Keratinocyte (primary cell): Measurements from ENCODE around the gene FSTL5. TPM values are rescaled to one million over a fixed set of nuclear protein-coding genes. Genes with fewer than 3 reads are reported as not detected.

ENCODE experiments used
- DNase-seq: peaks from one replicate; pipeline ENCODE4 v3.0.0-alpha.2; 2011; ENCODE audit warnings: low read depth, missing footprints, low spot score
- FAIRE-seq: peaks from 2 replicates; lab custom pipeline; 2011; peaks lifted over from hg19 to GRCh38; lab: Jason Lieb, UNC
- H2AFZ ChIP-seq: 2 replicates; pipeline ENCODE4 v1.6.0; 2012; ENCODE audit warnings: low read length, control low read depth, inconsistent platforms; ENCODE audit not compliant: control insufficient read depth
- H3K27ac ChIP-seq: 2 replicates; pipeline ENCODE4 v1.5.1; 2011; ENCODE audit warnings: low read length; ENCODE audit not compliant: control insufficient read depth, insufficient read depth
- H3K27me3 ChIP-seq: 3 replicates; pipeline ENCODE4 v1.6.0; 2011; ENCODE audit warnings: low read length; ENCODE audit not compliant: control insufficient read depth, insufficient read depth; ENCODE audit errors: extremely low read depth
- H3K36me3 ChIP-seq, 2 experiments: 2 replicates in 1 of 2; 3 replicates in 1 of 2; pipeline ENCODE4 v1.5.1; 2011; ENCODE audit warnings: low read length in 2 of 2, mild to moderate bottlenecking in 1 of 2; ENCODE audit not compliant: control insufficient read depth in 2 of 2, insufficient read depth in 2 of 2; ENCODE audit errors: extremely low read depth in 1 of 2
- H3K4me1 ChIP-seq: 3 replicates; pipeline ENCODE4 v1.5.1; 2011; ENCODE audit warnings: low read length; ENCODE audit not compliant: control insufficient read depth, insufficient read depth; ENCODE audit errors: extremely low read depth
- H3K4me2 ChIP-seq: 3 replicates; pipeline ENCODE4 v1.6.0; 2011; ENCODE audit warnings: low read depth, low read length; ENCODE audit not compliant: control insufficient read depth, insufficient read depth; ENCODE audit errors: extremely low read depth
- H3K4me3 ChIP-seq, 3 experiments: fragments of 200-600 bp in 1 of 3; sonication (generic) in 1 of 3; 2 replicates in 2 of 3; 3 replicates in 1 of 3; pipeline ENCODE4 v1.5.1; 2011 to 2016; ENCODE audit warnings: low read length in 3 of 3, mild to moderate bottlenecking in 3 of 3, control low read depth in 2 of 3, inconsistent platforms in 1 of 3, low read depth in 1 of 3, mixed read lengths in 1 of 3, mixed run types in 1 of 3, moderate library complexity in 1 of 3; ENCODE audit not compliant: control insufficient read depth in 2 of 3, insufficient read depth in 2 of 3; ENCODE audit errors: extremely low read depth in 1 of 3
- H3K79me2 ChIP-seq: 2 replicates; pipeline ENCODE4 v1.6.0; 2012; ENCODE audit warnings: low read length; ENCODE audit not compliant: control insufficient read depth, insufficient read depth
- H3K9ac ChIP-seq: 3 replicates; pipeline ENCODE4 v1.6.0; 2011; ENCODE audit warnings: low read length; ENCODE audit not compliant: control insufficient read depth, insufficient read depth; ENCODE audit errors: extremely low read depth
- H3K9me1 ChIP-seq: 3 replicates; pipeline ENCODE4 v1.6.0; 2011; ENCODE audit warnings: low read length; ENCODE audit not compliant: control insufficient read depth, insufficient read depth; ENCODE audit errors: extremely low read depth
- H3K9me3 ChIP-seq: 2 replicates; pipeline ENCODE4 v1.5.1; 2012; ENCODE audit warnings: low read depth, low read length; ENCODE audit not compliant: control insufficient read depth
- H4K20me1 ChIP-seq: 3 replicates; pipeline ENCODE4 v1.6.0; 2011; ENCODE audit warnings: low read length; ENCODE audit not compliant: control insufficient read depth, insufficient read depth; ENCODE audit errors: extremely low read depth
- EZH2 ChIP-seq: IDR thresholded peaks from one replicate; pipeline ENCODE4 v1.6.1; 2012; ENCODE audit warnings: inconsistent platforms, mild to moderate bottlenecking, low read length, moderate library complexity
- dilution Hi-C: fragments of 300-500 bp; cut with MboI; formaldehyde crosslinking; loops from one replicate; pipeline ENCODE4 v1.7.0; 2020; ENCODE audit warnings: low sequenced_read_pairs; ENCODE audit not compliant: extremely low pct_ligation_motif_present
- polyA plus RNA-seq, 5 experiments: library from polyadenylated mRNA; depleted of rRNA in 3 of 5; stranded (reverse) in 3 of 5; stranded (forward) in 1 of 5; unstranded in 1 of 5; fragments of >200 nt; gene quantifications; 1 replicate in 1 of 5; 2 replicates in 3 of 5; 3 replicates in 1 of 5; pipeline versions ENCODE4 v1.2.1 to v1.2.3, GENCODE V29; 2011 to 2012; ENCODE audit warnings: missing spikeins in 2 of 5, low read depth in 1 of 5, low replicate concordance in 1 of 5
- TF ChIP-seq, protein P1 (sequence below), 3 experiments: IDR thresholded peaks in 1 of 3; conservative IDR thresholded peaks in 1 of 3; optimal IDR thresholded peaks in 1 of 3; 2 replicates in 2 of 3; 3 replicates in 1 of 3; pipeline versions ENCODE3 to v1.5.1; 2011; ENCODE audit warnings: low read length in 3 of 3, mild to moderate bottlenecking in 3 of 3, moderate library complexity in 2 of 3, control low read depth in 1 of 3, inconsistent platforms in 1 of 3; ENCODE audit not compliant: insufficient read depth in 2 of 3; ENCODE audit errors: extremely low read depth in 1 of 3

Gene FSTL5
- polyA plus RNA-seq, 1 donor (not counting 4 experiments of a cell fraction or from before 2014, with no cell fraction given) = not detected

DNA sequence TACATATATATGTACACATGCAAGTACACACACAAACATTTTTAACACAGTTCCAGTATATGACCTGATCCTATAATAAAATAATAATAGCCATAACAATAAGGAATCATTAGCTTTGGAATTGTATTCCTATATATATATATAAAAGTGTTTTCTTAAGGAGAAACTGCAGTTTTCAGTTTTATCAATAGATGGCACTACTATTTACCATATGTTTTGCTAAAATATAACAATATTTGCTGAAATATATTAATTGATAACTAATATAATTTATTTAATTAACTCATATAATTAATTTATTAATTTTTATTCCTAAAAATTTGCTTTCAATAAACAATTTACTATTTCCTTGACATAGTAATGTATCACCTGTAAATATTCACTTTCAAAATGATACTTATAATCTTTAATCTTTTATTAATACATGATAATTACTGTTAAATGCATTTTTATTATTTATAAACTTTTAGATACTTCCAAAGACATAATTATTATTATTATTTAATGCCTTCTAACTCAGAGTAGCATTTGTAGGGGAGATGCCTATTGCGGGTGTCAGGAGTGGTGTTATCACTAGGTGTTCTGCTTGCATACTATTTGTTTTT, 599.5 kb downstream of the FSTL5 start:
- TF ChIP-seq EZH2 = no peak
- TF ChIP-seq, protein P1, sequence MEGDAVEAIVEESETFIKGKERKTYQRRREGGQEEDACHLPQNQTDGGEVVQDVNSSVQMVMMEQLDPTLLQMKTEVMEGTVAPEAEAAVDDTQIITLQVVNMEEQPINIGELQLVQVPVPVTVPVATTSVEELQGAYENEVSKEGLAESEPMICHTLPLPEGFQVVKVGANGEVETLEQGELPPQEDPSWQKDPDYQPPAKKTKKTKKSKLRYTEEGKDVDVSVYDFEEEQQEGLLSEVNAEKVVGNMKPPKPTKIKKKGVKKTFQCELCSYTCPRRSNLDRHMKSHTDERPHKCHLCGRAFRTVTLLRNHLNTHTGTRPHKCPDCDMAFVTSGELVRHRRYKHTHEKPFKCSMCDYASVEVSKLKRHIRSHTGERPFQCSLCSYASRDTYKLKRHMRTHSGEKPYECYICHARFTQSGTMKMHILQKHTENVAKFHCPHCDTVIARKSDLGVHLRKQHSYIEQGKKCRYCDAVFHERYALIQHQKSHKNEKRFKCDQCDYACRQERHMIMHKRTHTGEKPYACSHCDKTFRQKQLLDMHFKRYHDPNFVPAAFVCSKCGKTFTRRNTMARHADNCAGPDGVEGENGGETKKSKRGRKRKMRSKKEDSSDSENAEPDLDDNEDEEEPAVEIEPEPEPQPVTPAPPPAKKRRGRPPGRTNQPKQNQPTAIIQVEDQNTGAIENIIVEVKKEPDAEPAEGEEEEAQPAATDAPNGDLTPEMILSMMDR (optimal IDR thresholded peaks at IDR 0.05 in 1 of 3, IDR thresholded peaks at IDR 0.05 in 1 of 3, conservative IDR thresholded peaks at IDR 0.05 in 1 of 3; ENCODE audit: extremely low read depth in 1 of 3, insufficient read depth in 2 of 3, low read length in 3 of 3) = no peak
- dilution Hi-C loops = no loop called here
- H3K79me2 ChIP-seq = no peaks in the 10 kb centered on the region
- H3K9me3 ChIP-seq = no peaks in the 10 kb centered on the region
- H3K4me1 ChIP-seq = no peaks in the 10 kb centered on the region
- no peak overlapping the region for H3K4me2 ChIP-seq
- no peak overlapping the region for H3K27ac ChIP-seq
- H3K9me1 ChIP-seq = no peaks in the 10 kb centered on the region
- H4K20me1 ChIP-seq = no peaks in the 10 kb centered on the region
- H3K9ac ChIP-seq = no peak overlapping the region
- no peaks in the 10 kb centered on the region for H3K27me3 ChIP-seq
- DNase-seq (no peak), FAIRE-seq (no peak)
- no peaks in the 10 kb centered on the region for H3K36me3 ChIP-seq
- no peak overlapping the region for H2AFZ ChIP-seq
- no peak overlapping the region for H3K4me3 ChIP-seq

DNA sequence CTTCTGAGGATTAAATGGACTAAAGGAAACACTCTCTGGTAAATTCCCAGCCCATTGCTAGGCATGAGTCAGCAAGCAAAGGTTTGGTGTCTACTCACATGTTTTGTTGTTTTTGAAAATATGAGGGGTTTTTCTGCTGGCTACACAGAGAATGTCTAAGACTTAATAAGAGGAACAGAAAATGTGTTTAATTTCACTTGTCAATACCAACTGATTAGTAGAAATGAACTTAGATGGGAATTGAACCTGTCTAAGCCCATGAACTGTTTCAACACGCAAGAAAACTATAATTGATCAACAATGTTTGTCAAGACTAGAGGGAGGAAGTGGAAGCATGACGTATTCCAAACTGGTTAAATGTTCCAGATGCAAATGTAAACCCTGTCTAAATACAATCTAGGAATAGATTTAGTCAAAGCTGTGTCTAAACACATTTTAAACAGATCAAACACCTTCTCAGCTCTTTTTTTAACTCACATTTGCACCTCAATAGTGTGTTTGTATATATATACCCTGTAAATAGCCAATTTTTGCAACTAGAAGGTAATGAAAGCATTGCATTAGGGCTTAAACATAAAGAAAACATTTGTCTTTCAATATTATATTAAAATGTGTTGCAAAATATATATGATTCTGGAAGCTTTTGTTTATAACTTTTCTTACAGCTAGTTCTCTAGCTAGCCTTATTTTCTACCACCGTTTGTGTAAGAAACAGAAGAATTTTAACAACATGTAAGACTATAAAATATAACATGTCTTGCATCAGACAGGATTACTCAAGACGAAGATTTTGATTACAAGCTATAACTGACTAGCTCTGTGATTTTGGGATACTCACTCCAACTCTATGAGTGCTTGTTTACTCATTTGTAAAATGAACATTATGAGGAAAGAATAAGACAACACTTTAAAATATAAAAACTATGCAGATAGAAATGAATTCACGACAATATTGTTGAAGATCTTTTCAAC, 607.8 kb downstream of the FSTL5 start:
- DNase-seq = no peak
- Histone ChIP-seq H3K4me1 (no peaks in the 10 kb centered on the region), H3K79me2 (no peaks in the 10 kb centered on the region), H3K9ac (no peak overlapping the region), H3K9me3 (no peaks in the 10 kb centered on the region), H3K4me3 (no peak overlapping the region), H3K27ac (no peak overlapping the region), H3K4me2 (no peak overlapping the region), H3K9me1 (no peaks in the 10 kb centered on the region), H3K36me3 (no peaks in the 10 kb centered on the region), H2AFZ (no peak overlapping the region), H4K20me1 (no peaks in the 10 kb centered on the region), H3K27me3 (no peaks in the 10 kb centered on the region)
- dilution Hi-C loops = no loop called here
- no peak for FAIRE-seq
- TF ChIP-seq, protein P1 (optimal IDR thresholded peaks at IDR 0.05 in 1 of 3, IDR thresholded peaks at IDR 0.05 in 1 of 3, conservative IDR thresholded peaks at IDR 0.05 in 1 of 3; ENCODE audit: extremely low read depth in 1 of 3, insufficient read depth in 2 of 3, low read length in 3 of 3) = no peak
- no peak for TF ChIP-seq EZH2
